OCI-LY3 (cell line): ENCODE results near the gene CSTF3.

Experiments
- H2AFZ ChIP-seq: fragments of 200-600, 300-600 bp; shearing (Covaris generic); 2 replicates; pipeline ENCODE4 v1.6.0; 2014; ENCODE audit warnings: antibody characterized with exemption, low read depth, low read length
- H3K27ac ChIP-seq: fragments of 200-600, 300-600 bp; sonication (generic); 2 replicates; pipeline ENCODE4 v1.5.1; 2014; ENCODE audit warnings: mild to moderate bottlenecking, low read length, moderate library complexity, mixed read lengths
- H3K27me3 ChIP-seq: fragments of 200-600, 300-600 bp; sonication (generic); 2 replicates; pipeline ENCODE4 v1.6.1; 2014; ENCODE audit warnings: low read depth, low read length, mixed read lengths
- H3K36me3 ChIP-seq: fragments of 200-600, 300-600 bp; sonication (generic); replicated peaks from 2 replicates; pipeline ENCODE3; 2014; ENCODE audit warnings: low read depth, low read length, mixed read lengths
- H3K4me1 ChIP-seq: fragments of 300-600, 200-600 bp; sonication (generic); 2 replicates; pipeline ENCODE4 v1.6.1; 2014; ENCODE audit warnings: low read length, mixed read lengths
- H3K4me2 ChIP-seq: fragments of 200-600, 300-600 bp; sonication (generic); 2 replicates; pipeline ENCODE4 v1.6.1; 2014; ENCODE audit warnings: low read length, mixed read lengths
- H3K4me3 ChIP-seq: fragments of 300-600, 200-600 bp; sonication (generic); 2 replicates; pipeline ENCODE4 v1.5.1; 2014; ENCODE audit warnings: antibody characterized with exemption, mild to moderate bottlenecking, low read length, moderate library complexity
- H3K79me2 ChIP-seq: fragments of 300-600, 200-600 bp; shearing (Covaris generic); 2 replicates; pipeline ENCODE4 v1.6.1; 2014; ENCODE audit warnings: mild to moderate bottlenecking, low read length, mixed read lengths
- H3K9ac ChIP-seq: fragments of 300-600, 200-600 bp; shearing (Covaris generic); 2 replicates; pipeline ENCODE4 v1.6.0; 2014; ENCODE audit warnings: mild to moderate bottlenecking, low read length, moderate library complexity
- H3K9me3 ChIP-seq: fragments of 200-600, 300-600 bp; shearing (Covaris generic); 2 replicates; pipeline ENCODE4 v1.6.1; 2014; ENCODE audit warnings: low read length, mixed read lengths; ENCODE audit not compliant: insufficient read depth
- H4K20me1 ChIP-seq: fragments of 200-600, 300-600 bp; sonication (generic); 2 replicates; pipeline ENCODE4 v1.6.1; 2016; ENCODE audit warnings: low read length, mixed read lengths; ENCODE audit not compliant: insufficient read depth
- EZH2phosphoT487 ChIP-seq: fragments of 200-600 bp; shearing (Covaris generic); IDR thresholded peaks from 2 replicates; pipeline ENCODE4 v1.6.1; 2018; ENCODE audit warnings: antibody characterized with exemption, mixed run types, low read depth
- TF ChIP-seq, protein P1 (sequence below): fragments of 200-600, 300-600 bp; sonication (generic); IDR thresholded peaks from 2 replicates; pipeline ENCODE4 v1.5.1; 2014; ENCODE audit warnings: antibody characterized with exemption, low read length, low read depth

CSTF3 gene

DNA sequence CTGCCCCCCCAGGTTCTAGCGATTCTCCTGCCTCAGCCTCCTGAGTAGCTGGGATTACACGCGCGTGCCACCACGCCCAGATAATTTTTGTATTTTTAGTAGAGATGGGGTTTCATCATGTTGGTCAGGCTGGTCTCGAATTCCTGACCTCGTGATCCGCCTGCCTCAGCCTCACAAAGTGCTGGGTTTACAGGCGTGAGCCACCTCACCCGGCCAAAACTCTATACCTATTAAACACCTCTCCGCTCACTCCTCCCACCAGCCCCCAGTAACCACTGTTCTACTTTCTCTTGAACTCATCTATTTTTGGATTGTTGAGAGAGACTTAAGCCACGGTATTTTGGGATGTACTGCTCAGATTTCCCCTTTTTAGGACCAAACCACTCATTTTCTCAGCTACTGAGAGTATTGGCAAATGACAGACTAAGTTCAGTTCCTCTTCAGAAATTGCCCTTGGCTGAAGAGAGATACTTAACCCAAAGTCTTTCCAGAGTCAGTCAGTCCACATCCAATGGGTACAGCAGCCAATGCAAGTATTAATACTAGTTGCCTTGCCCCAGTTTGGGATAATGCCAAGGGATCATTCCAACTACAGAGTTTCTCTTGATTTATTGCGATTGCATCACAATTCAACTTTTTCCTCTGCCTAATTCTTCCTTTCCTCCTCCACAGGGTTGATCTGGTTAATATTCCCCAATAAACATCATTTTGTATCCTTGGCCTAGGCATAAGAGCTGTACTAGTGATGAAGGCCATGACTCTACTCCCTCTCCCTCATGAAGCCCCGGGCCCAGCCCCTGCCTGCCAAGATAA, 36.8 kb upstream of the CSTF3 start:
- Histone ChIP-seq H3K79me2 (no peaks in the 10 kb centered on the region), H4K20me1 (no peaks in the 10 kb centered on the region), H3K27me3 (no peaks in the 10 kb centered on the region), H3K9ac (no peak overlapping the region), H3K4me2 (no peak overlapping the region), H3K27ac (no peak overlapping the region), H3K9me3 (no peaks in the 10 kb centered on the region), H3K36me3 (no peaks in the 10 kb centered on the region), H3K4me1 (0 out of 2 replicates have a peak, but pooled peaks cover 5% of the 10 kb centered on the region), H3K4me3 (no peak overlapping the region), H2AFZ (no peak overlapping the region)
- TF ChIP-seq, protein P1, sequence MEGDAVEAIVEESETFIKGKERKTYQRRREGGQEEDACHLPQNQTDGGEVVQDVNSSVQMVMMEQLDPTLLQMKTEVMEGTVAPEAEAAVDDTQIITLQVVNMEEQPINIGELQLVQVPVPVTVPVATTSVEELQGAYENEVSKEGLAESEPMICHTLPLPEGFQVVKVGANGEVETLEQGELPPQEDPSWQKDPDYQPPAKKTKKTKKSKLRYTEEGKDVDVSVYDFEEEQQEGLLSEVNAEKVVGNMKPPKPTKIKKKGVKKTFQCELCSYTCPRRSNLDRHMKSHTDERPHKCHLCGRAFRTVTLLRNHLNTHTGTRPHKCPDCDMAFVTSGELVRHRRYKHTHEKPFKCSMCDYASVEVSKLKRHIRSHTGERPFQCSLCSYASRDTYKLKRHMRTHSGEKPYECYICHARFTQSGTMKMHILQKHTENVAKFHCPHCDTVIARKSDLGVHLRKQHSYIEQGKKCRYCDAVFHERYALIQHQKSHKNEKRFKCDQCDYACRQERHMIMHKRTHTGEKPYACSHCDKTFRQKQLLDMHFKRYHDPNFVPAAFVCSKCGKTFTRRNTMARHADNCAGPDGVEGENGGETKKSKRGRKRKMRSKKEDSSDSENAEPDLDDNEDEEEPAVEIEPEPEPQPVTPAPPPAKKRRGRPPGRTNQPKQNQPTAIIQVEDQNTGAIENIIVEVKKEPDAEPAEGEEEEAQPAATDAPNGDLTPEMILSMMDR: no peak
- no peak for TF ChIP-seq EZH2phosphoT487

GRCh38 chr11:33195462-33196173, 34.3 kb upstream of the CSTF3 start:
- H2AFZ ChIP-seq: no peak overlapping the region

DNA sequence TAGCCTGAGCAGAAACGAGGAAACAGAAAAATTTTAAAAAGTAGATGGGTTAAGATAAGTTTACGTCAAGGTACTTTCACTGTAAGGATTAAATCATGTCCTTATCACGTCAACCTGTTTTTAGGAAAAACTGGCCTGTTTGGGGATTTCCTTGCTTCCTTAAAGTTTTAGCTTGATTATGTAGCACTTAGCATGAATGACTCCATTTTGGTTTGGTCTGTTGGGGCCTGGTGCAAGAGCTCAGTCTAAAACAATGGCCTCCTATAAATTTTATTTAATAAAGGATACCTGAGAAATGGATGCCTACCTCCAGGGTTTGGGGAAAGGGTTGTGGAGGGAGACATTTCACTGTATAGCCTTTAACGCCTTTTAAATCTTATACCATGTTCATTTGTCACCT, 33.2 kb upstream of the CSTF3 start:
- no peak overlapping the region for H3K4me2 ChIP-seq

More at GRCh38 chr11:33195462-33196173, 34.3 kb upstream of the CSTF3 start:
- no peak overlapping the region for H3K27ac ChIP-seq
- H3K27me3 ChIP-seq: no peaks in the 10 kb centered on the region
- no peaks in the 10 kb centered on the region for H3K9me3 ChIP-seq
- TF ChIP-seq, protein P1: no peak
- H3K36me3 ChIP-seq: no peaks in the 10 kb centered on the region
- H3K4me2 ChIP-seq: no peak overlapping the region
- H4K20me1 ChIP-seq: no peaks in the 10 kb centered on the region
- no peak overlapping the region for H3K9ac ChIP-seq
- H3K79me2 ChIP-seq: no peaks in the 10 kb centered on the region
- H3K4me1 ChIP-seq: 0 out of 2 replicates have a peak, but pooled peaks cover 5% of the 10 kb centered on the region
- H3K4me3 ChIP-seq: no peak overlapping the region

GRCh38 chr11:33191467-33191866, 30.2 kb upstream of the CSTF3 start:
- H3K4me3 ChIP-seq: no peak overlapping the region
- H3K4me2 ChIP-seq: no peak overlapping the region
- no peak for TF ChIP-seq EZH2phosphoT487
- TF ChIP-seq, protein P1: no peak
- H4K20me1 ChIP-seq: no peaks in the 10 kb centered on the region
- H3K36me3 ChIP-seq: no peaks in the 10 kb centered on the region
- no peak overlapping the region for H3K27ac ChIP-seq
- no peak overlapping the region for H3K9ac ChIP-seq
- no peaks in the 10 kb centered on the region for H3K9me3 ChIP-seq
- no peaks in the 10 kb centered on the region for H3K79me2 ChIP-seq
- H3K4me1 ChIP-seq: no peaks in the 10 kb centered on the region
- no peaks in the 10 kb centered on the region for H3K27me3 ChIP-seq
- H2AFZ ChIP-seq: no peak overlapping the region

More for the DNA sequence above, 33.2 kb upstream of the CSTF3 start:
- Histone ChIP-seq H3K9ac (no peak overlapping the region), H3K36me3 (no peaks in the 10 kb centered on the region), H3K27me3 (no peaks in the 10 kb centered on the region), H3K79me2 (no peaks in the 10 kb centered on the region), H3K4me1 (0 out of 2 replicates have a peak, but pooled peaks cover 5% of the 10 kb centered on the region), H4K20me1 (no peaks in the 10 kb centered on the region), H3K9me3 (no peaks in the 10 kb centered on the region), H2AFZ (no peak overlapping the region), H3K4me3 (no peak overlapping the region), H3K27ac (no peak overlapping the region)
- no peak for TF ChIP-seq EZH2phosphoT487
- TF ChIP-seq, protein P1: no peak
